ENCODE results near the gene ZNF28.
A peak's percentile ranks its signal among the peaks of the same experiment; 100 is the strongest.
"Not testable (repeated sequence)": the region's sequence is repeated elsewhere in the genome, so short reads cannot be mapped to it uniquely, and the experiment has no call there.

ZNF28 gene

DNA sequence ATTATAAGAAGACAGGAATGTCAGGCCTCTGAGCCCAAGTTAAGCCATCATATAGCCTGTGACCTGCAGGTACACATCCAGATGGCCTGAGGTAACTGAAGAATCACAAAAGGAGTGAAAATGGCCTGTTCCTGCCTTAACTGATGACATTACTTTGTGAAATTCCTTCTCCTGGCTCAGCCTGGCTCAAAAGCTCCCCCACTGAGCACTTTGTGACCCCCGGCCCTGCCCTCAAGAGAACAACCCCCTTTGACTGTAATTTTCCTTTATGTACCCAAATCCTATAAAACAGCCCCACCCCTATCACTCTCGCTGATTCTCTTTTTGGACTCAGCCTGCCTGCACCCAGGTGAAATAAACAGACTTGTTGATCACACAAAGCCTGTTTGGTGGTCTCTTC is 65.0 kb downstream of the ZNF28 start:
- DNase-seq: not testable (repeated sequence)

- DNase-seq: no peak
Observed at GRCh38 chr19:52749780-52750179, 71.7 kb downstream of the ZNF28 start.

- DNase-seq: peak; percentile 19
Observed at GRCh38 chr19:52748336-52748950, 73.0 kb downstream of the ZNF28 start.
